ENCODE results near the gene ZNF431. TPM values are rescaled to one million over a fixed set of nuclear protein-coding genes. Genes with fewer than 3 reads are reported as not detected.
A peak's percentile ranks its signal among the peaks of the same experiment; 100 is the strongest.

The ZNF431 gene
- total and polyA plus RNA-seq, 2 of the 4 experiments (the other 2 are of a cell fraction): 4.3 to 4.5 TPM

DNA sequence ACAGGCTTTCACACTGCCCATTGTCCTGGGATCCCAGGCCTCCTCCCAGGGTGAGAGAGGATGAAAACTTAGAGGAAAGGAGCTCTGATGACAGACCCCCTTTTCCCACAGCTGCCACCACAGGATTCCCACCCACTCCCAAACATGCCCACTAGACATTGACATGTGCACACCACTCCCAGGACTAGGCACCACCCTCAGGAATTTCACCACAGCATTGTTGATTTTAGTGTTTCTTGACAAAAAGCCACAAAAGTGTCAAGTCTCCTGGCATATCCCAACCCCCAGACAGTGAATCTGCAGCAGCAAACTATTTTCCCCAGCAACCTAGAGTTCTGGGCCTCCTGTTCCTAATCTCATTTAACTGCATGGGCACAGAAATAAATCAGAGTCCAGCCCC, 49.7 kb upstream of the ZNF431 start:
- H2BK5ac ChIP-seq (ENCODE audit: low read depth, low read length, poor library complexity, severe bottlenecking): no peak overlapping the region
- no peak overlapping the region for H3K56ac ChIP-seq (ENCODE audit: extremely low read depth, insufficient read depth, low read length)
- no peaks in the 10 kb centered on the region for H3K9me1 ChIP-seq (ENCODE audit: insufficient read depth, low read length)
- H2BK15ac ChIP-seq (ENCODE audit: low read depth, low read length): no peak overlapping the region
- H4K20me1 ChIP-seq (ENCODE audit: insufficient read depth, low read length): no peaks in the 10 kb centered on the region
- H4K8ac ChIP-seq (ENCODE audit: low read depth in 2 of 2, low read length in 2 of 2): no peak overlapping the region
- H3K9ac ChIP-seq (ENCODE audit: low read depth, low read length): no peak overlapping the region
- H3K27me3 ChIP-seq (ENCODE audit: control insufficient read depth, insufficient read depth, low read length): no peaks in the 10 kb centered on the region
- no peak overlapping the region for H3K4ac ChIP-seq (ENCODE audit: low read depth, low read length)
- peak; percentile 63 for ATAC-seq (ENCODE audit: low read depth)
- H4K91ac ChIP-seq (ENCODE audit: insufficient read depth, low read depth, low read length): no peak overlapping the region
- H3K23ac ChIP-seq (ENCODE audit: low read depth, low read length): no peak overlapping the region
- no TSS peak for BruUV-seq (replicated peaks)
- peaks cover 26 to 27% of the 10 kb centered on the region in 2 experiments for H3K79me1 ChIP-seq (ENCODE audit: low read depth in 1 of 2, low read length in 2 of 2)
- intact Hi-C loops (cut with micrococcal nuclease): no loop called here
- ChIA-PET POLR2A (ENCODE audit: unreplicated experiment) (no interaction called here), CTCF (no interaction called here)
- peak; percentile 90 for TF ChIP-seq MAZ (IDR thresholded peaks at IDR 0.05; ENCODE audit: borderline replicate concordance, low read depth, low read length)
- TF ChIP-seq CEBPB (IDR thresholded peaks at IDR 0.05; ENCODE audit: low read depth, low read length): no peak
- H3K4me2 ChIP-seq (ENCODE audit: low read depth, low read length): no peak overlapping the region
- peak; percentile 14 for DNase-seq
- no peak overlapping the region for H3K14ac ChIP-seq (replicated peaks; ENCODE audit: low read depth, low read length)
- no peak overlapping the region for H2AK9ac ChIP-seq (replicated peaks; ENCODE audit: low read depth, low read length, poor library complexity)
- H3K4me3 ChIP-seq (ENCODE audit: insufficient read depth, low read depth, low read length): no peak overlapping the region
- H2AK5ac ChIP-seq (ENCODE audit: low read depth, low read length): no peak overlapping the region
- no peak overlapping the region for H2AFZ ChIP-seq (replicated peaks; ENCODE audit: low read length, poor library complexity)
- H3K27ac ChIP-seq (ENCODE audit: insufficient read depth, low read length): peak overlapping the region; percentile 16; the same call in 1 of the 2 replicates
- no peak overlapping the region for H4K5ac ChIP-seq (ENCODE audit: low read depth, low read length)
- no peaks in the 10 kb centered on the region for H3K9me3 ChIP-seq (ENCODE audit: control insufficient read depth, insufficient read depth, low read length)
- H2BK120ac ChIP-seq (ENCODE audit: low read depth, low read length): no peak overlapping the region
- 0 out of 2 replicates have a peak, but pooled peaks cover 3% of the 10 kb centered on the region for H3K36me3 ChIP-seq (ENCODE audit: control insufficient read depth, insufficient read depth, low read length)
- no peak overlapping the region for H2BK20ac ChIP-seq (ENCODE audit: low read depth, low read length)
- in situ Hi-C loops (cut with MboI; ENCODE audit: low sequenced_read_pairs): no loop called here
- dilution Hi-C loops (cut with HindIII; ENCODE audit: low sequenced_read_pairs, unreplicated experiment): no loop called here
- no peak overlapping the region for H3K18ac ChIP-seq (ENCODE audit: low read depth, low read length)
- peaks cover 2% of the 10 kb centered on the region; the same call in 1 of the 2 replicates for H3K4me1 ChIP-seq (ENCODE audit: control insufficient read depth, insufficient read depth, low read length)

Measured in IMR-90 (cell line).